Astrocyte of the cerebellum (primary cell): Measurements from ENCODE around the gene EXOC6B.

Experiments used
- DNase-seq: peaks from one replicate; pipeline ENCODE4 v3.0.0-alpha.2; 2011; ENCODE audit warnings: low read depth
- H3K4me3 ChIP-seq: 2 replicates; pipeline ENCODE4 v1.5.1; 2011; ENCODE audit warnings: mild to moderate bottlenecking, low read depth, low read length, moderate library complexity
- CTCF ChIP-seq: IDR thresholded peaks from 2 replicates; pipeline ENCODE4 v1.5.1; 2012; ENCODE audit warnings: low read length, low read depth, moderate library complexity, mild to moderate bottlenecking; ENCODE audit errors: missing control alignments
- in situ Hi-C: cut with HindIII; loops from 2 replicates; pipeline ENCODE4 v1.10.0; 2017; ENCODE audit warnings: low sequenced_read_pairs

The EXOC6B gene

GRCh38 chr2:72134997-72135800 lies 690.6 kb downstream of the EXOC6B start:
- DNase-seq, result no peak
- no peak overlapping the region for H3K4me3 ChIP-seq
- no peak for TF ChIP-seq CTCF
- in situ Hi-C loops, result loop anchor here (25.0 kb wide), 1 partner anchor 323 kb away; no protein-coding TSS in a partner anchor

DNA sequence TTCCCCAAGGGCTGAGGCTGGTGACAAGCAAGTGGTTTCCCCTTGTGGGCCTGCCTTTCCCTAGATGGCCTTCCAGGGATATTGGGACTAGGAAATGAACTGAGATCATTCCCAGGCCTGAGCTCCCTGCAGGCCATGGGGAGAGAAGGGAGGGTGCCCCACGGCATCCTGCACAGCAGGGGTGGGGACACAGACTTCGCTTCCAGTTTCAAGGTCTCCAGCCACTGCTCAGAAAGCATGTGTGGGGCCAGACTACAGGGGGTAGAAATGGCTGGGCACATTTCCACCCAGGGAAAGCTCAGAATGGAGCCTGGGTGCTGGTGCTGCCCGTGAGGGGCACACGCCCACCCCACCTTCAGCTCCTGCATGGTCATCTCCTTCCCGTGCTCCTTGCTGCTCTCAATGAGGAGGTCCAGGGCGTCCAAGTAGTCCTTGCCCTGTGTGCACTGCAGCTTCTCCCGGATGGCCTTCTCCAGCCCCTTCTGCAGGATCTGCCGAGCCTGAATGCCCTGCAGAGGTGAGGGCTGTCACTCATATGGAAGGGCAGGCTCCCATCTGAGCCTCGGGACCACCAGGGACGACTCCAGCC lies 691.3 kb downstream of the EXOC6B start:
- in situ Hi-C loops, result loop anchor here (25.0 kb wide), 1 partner anchor 322 kb away; no protein-coding TSS in a partner anchor
- no peak overlapping the region for H3K4me3 ChIP-seq
- TF ChIP-seq CTCF, result no peak
- no peak for DNase-seq

DNA sequence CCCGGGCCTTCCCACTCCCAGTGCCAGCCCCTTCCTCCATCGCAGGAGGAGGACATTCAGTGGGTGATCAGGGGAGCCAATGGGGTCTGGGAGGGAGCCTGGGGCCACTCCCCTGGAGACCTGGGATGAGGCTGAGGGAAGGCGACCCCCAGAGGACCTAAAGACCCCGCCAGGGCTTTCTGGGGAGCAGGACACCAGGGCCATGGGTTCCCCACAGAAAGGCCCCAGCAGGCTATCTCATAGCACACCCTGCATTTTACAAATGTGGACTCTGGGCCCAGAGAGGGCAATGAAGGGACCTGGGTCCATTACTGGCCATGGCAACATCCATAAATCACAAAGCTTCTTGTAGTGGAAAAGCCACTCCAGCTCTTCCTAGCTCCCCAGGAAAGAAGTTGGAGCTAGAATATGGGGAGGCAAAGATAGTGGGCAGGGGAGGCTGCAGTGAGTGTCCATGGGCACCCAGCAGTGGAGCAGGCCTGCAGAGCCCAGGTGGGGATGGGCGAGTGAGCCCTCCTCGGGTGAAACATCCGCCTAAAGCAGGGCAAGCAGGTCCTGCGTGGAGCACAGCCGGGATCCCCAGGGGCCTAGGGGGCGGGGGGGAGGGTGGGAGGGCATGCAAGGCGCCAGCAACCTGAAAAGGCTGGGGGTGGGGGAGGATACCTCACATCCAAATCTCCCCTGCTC lies 692.0 kb downstream of the EXOC6B start:
- TF ChIP-seq CTCF, result no peak
- in situ Hi-C loops, result loop anchor here (25.0 kb wide), 1 partner anchor 322 kb away; no protein-coding TSS in a partner anchor
- H3K4me3 ChIP-seq, result no peak overlapping the region
- DNase-seq, result no peak

DNA sequence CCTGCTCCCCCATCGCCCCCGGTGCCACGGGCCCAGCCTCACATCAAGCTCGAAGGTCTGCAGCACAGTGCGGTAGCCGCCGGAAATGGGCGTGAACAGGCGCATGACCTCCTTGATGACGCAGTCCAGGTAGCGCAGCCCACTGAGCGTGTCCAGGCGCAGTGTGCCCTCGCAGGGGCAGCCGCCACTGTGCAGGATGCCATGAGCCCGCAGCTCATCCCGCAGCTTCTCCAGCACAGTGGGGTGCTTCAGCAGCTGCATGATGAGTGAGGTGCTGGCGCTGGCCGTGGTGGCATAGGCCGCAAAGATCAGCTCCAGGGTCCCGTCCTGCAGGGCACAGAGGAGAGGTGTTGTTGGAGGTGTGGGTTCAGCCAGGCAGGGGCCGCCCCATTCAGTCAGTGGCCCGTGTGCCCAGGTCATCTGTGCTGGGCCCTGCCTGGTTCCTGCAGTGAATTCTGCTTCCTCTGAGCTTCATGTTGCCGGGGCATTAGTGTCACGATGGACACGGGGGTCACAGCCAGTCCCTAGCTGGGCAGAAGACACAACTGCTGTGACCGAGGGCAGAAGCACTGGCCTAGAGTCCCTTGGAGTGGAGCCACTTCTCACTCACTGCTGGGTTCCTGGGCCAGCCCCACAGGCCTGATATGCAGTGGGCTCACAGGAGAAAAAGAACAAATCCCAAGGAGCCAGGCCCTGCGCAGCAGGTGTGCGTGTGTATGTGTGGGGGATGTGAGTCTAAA lies 692.7 kb downstream of the EXOC6B start:
- DNase-seq, result no peak
- H3K4me3 ChIP-seq, result no peak overlapping the region
- no peak for TF ChIP-seq CTCF
- in situ Hi-C loops, result loop anchor here (25.0 kb wide), 1 partner anchor 321 kb away; no protein-coding TSS in a partner anchor

GRCh38 chr2:72131916-72132841 lies 693.7 kb downstream of the EXOC6B start:
- no peak for DNase-seq
- no peak for TF ChIP-seq CTCF
- in situ Hi-C loops, result loop anchor here (25.0 kb wide), 1 partner anchor 320 kb away; no protein-coding TSS in a partner anchor
- H3K4me3 ChIP-seq, result no peak overlapping the region
